ENCODE data around the gene IQGAP2. TPM values are rescaled to one million over a fixed set of nuclear protein-coding genes. Genes with fewer than 3 reads are reported as not detected.

IQGAP2 gene
- 0.69 and 2.9 TPM in 2 replicates for total RNA-seq

GRCh38 chr5:76402886-76403765 lies at the start of gene IQGAP2:
Gene IQGAP2, plus strand, starts transcription at chr5:76403285. Its CDS starts 261 bp downstream, at chr5:76403546.

DNA sequence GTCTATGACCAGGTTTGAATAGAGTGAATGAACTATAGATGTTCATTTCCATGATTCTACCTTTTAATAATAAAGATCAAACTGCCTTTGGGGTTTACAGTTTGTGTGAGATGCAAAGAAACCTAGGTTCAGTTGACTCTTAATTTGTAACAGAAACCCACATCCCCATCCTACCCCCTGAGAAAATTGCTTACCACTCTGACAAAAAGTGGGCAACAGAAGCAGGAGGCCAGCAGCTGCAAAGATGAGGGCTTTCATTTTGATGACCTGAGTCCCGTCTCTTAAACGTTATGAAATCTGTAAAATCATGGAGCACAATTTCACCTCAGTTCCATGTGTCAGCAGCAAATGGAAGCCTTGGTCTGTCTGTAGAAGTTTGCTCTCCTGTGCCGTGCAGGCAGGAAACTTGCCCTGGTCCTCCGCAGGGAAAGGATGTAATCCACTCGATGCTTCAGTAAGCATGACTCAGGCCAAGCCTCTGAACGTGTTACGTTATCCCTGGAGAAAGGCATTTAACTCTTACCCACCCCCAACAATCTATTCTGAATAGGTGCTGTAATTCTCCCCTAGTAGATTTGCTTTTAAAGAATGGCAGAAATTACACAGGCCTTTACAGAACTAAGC lies 220.0 kb downstream of the IQGAP2 start, which contains the start of gene F2RL2:
Gene F2RL2, minus strand, starts transcription at position 431 of the 624 bp plus-strand sequence. Its CDS starts 173 bp downstream, at position 258.

GRCh38 chr5:76715736-76716455 lies 312.8 kb downstream of the IQGAP2 start, which contains the start of gene F2R:
Gene F2R, plus strand, starts transcription at chr5:76716126. Its CDS starts 182 bp downstream, at chr5:76716308.

Other genes with a start within 250 kb of the IQGAP2 start
- 6.1 and 8.2 TPM in 2 replicates for gene F2RL2, start 220.1 kb downstream of the IQGAP2 start, total RNA-seq